Measurements from ENCODE around the gene ZKSCAN7.
"Not testable (repeated sequence)": the region's sequence is repeated elsewhere in the genome, so short reads cannot be mapped to it uniquely, and the experiment has no call there.

ZKSCAN7 gene

DNA sequence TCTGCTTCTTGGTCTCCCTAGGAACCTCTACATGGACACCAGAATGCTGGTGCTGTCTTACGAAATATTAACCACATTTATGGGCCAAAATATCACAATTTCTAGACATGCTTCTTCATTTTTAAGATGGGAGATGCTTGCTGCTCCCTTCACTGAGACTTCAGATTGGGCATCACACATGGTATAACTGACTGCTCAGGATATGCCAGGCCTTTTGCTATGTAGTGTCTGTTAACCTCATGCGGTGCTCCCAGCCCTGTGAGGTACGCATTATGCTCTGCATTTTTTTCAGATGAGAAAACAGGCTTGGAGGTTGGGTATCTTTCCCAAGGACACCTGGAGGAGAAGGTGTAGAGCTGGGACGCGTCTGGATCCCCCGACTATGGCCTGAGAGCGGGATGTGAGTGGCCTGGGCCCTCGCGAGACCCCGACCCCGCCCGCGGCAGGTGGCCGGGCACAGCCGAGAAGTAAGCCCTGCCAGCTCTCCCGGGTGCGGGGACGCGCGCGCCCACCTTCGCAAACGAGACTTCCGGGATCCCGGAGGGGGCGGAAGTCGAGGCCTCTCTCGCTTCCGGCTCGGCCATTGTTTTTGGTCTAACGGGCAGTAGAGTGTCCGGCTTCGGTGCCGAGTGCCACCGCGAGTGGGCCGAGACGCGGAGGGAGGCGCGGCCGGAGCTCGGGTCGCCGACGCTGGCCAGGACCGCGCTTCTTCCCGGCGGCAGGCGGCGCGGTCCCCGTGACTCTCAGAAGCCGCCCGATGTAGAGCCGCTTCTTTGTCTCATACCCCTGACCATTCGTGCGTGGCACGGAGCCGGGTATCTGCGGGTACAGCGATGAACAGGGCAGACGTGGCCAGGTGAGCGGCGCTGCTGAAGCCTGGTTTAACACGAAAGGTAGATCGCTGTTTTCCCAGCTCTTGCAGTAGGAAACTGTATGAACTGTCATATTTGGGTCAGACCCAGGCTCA lies at the start of gene ZKSCAN7:
Gene ZKSCAN7, plus strand, starts transcription at position 568 of the 967 bp plus-strand sequence. CDS start 1,855 bp downstream, outside the sequence.
- DNase-seq (ENCODE audit: extremely low spot score, insufficient read length, low read depth) (peak; percentile 48), FAIRE-seq (peak; percentile 63)

DNA sequence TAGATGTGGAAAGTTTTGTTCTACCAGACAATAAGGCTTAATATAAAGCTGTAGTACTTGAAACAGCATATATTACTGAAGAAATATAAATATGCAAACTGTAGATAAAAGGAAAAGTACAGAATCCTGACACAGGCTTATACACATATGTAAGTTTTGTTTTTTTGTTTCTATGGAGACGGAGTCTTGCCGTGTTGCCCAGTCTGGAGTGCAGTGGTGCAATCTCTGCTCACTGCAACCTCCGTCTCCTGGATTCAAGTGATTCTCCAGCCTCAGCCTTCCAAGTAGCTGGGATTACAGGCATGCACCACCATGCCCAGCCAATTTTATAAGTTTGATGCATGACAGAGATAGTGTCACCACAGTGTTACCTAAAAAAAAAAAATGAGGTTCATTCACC lies 48.4 kb upstream of the ZKSCAN7 start:
- no peak for FAIRE-seq
- DNase-seq (ENCODE audit: extremely low spot score, insufficient read length, low read depth) = no peak

DNA sequence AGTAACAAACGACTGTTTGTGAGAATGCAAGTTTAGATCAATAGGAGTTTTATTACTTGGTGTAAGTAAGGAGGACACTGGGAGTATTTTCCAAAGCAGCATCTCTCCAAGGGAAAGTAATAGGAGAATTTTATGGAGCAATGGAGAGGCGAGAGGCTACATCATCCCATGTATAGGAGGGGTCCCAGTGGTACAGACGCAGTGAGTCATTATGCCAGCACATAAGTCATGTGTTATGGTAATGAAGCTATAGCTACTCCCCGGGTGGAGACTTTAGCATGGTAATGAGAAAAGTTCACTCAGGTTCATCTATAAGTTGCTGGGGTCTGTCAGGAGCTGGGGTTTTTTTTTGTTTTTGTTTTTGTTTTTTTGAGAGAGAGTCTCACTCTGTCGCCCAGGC lies 48.0 kb upstream of the ZKSCAN7 start:
- no peak for DNase-seq (ENCODE audit: extremely low spot score, insufficient read length, low read depth)
- no peak for FAIRE-seq

DNA sequence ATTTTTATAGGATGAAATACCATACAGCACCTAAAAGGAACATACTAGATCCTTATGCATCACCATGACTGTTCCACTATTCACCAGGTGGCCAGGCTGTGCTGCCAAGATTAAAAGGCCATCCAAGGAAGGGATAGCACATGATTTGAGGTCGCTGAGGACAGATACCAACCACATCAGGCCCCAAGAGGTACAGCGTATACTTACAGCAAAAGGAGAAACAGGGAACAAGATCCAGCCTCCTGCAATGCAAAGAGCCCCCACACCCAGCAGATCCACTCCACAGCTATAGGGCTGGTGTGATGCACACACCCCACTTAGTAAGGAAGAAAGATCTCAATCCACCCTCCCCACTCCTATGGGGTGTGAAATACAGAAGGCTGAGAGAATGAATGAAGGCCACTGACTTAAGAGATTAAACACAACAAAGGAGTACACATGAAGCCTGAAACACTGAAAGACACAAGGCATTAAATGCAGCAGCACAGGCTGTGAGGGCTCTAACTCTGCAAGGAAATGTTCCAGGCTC lies 45.5 kb upstream of the ZKSCAN7 start:
- FAIRE-seq (no peak), DNase-seq (ENCODE audit: extremely low spot score, insufficient read length, low read depth) (no peak)

DNA sequence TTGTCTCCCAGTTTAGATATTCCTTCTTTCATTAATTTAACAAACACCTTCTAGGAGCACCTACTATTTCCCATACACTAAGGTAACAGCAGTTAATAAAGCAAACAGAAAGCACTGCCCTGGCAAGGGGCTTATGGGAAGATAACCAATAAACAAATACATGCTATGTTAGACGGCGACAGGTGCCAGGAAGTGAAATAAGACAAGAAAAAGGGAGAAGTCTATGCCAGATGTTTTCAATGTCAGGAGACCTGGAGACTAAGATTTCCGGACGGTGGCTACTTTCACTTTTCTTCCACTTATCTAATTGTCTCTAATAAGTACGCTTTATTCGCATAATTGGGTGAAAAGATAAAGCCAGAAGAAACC lies 45.0 kb upstream of the ZKSCAN7 start:
- DNase-seq (ENCODE audit: extremely low spot score, insufficient read length, low read depth) = no peak

DNA sequence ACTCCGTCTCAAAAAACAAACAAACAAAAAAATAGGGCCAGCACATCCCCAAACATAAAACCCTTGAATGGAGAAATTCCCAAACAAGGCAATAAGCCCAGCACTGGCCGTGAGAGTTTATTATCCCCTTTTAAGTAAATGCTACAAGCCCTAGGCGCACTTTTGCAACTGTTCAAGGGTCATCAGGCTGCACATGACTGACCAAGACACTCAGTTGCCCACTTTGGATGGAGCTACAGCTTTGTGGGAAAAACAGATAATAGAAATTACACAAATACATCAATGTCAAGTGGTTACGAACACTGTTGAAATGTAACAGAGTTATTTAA lies 43.8 kb upstream of the ZKSCAN7 start:
- no peak for DNase-seq (ENCODE audit: extremely low spot score, insufficient read length, low read depth)
- FAIRE-seq = no peak

More for the DNA sequence above, 45.0 kb upstream of the ZKSCAN7 start:
- FAIRE-seq = peak; percentile 66

DNA sequence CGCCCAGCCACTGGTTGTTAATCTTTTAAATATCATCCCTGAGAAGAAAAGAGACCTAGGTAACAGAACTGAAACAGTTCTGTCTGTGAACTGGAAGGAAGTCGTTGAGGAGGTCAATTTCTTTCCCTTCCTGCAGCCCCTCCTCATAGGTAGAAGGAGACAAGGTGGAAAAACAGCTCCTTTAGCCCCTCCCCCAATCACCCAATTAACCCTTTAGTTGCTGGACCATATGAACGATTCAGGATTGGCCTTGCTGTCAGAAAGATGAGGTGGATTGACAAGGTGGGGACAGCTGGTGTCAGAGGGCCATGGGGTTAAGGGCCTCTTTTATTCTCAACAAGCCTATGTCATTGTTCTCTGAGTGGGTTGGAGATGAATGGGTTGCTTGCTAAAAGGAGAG lies 41.5 kb upstream of the ZKSCAN7 start:
- FAIRE-seq (no peak), DNase-seq (ENCODE audit: extremely low spot score, insufficient read length, low read depth) (no peak)

DNA sequence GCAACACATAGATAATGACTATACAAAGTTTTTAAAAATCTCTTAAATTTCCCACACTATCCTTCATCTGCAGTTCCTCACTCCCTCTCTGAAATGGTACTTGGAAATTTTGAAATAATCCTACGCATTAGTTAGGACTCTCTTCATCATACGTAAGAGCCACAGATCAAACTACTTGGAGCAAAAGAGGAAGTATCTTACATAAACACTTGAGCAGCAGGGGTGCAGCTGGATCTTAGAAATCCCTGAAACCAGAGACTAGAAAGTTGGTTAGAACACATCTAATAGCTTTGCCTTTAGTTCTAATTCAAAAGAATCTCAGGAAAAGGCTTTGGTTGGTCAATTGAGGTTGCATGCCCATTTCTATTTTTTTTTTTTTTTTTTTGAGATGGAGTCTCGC lies 38.8 kb upstream of the ZKSCAN7 start:
- DNase-seq (ENCODE audit: extremely low spot score, insufficient read length, low read depth) = no peak
- no peak for FAIRE-seq

DNA sequence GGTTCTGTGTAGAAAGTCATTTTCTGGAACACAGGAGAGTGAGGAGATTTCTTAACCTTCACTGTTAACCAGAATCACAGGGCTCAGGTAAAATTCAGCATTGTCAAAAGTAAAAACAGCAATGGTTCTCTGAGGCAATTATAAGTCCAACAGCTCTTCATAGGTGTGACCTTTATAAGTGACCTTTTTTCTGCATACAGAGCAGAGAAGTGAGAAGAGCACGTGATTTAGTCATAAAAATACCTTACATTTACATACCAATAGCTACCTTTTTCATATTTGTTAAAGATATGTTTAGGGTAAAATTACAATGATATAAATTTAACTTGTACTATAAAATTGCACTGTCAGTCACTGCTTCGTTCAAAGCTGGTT lies 36.2 kb upstream of the ZKSCAN7 start:
- FAIRE-seq (no peak), DNase-seq (ENCODE audit: extremely low spot score, insufficient read length, low read depth) (no peak)

DNA sequence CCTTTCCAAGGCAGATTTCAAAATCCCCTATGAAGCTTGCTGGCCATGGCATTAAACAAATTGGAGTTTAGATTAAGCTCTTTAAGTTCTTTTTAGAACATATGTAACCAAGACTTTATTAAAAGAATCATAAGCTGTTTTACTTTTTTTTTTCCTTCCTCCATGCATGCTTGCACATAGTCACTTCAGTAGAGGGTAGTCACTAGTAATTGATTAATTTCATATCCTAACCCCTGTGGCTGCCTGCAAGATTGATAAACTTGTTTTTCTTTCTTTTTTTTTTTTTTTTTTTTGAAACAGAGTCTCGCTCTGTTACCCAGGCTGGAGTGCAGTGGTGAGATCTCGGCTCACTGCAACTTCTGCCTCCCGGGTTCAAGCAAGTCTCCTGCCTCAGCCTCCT lies 33.3 kb upstream of the ZKSCAN7 start:
- DNase-seq (ENCODE audit: extremely low spot score, insufficient read length, low read depth) = no peak
- FAIRE-seq = no peak

DNA sequence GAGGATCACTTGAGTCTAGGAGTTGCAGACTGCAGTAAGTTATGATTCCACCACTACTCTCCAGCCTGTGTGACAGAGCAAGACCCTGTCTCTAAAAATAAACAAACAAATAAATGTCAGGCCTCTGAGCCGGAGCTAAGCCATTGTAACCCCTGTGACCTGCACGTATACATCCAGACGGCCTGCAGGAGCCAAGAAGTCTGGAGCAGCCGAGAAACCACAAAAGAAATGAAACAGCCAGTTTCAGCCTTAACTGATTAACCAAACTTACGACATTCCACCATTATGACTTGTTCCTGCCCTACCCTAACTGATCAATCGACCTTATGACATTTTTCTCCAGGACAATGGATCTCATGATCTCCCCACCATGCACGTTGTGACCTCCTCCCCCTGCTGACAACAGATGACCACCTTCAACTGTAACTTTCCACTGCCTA lies 32.5 kb upstream of the ZKSCAN7 start:
- DNase-seq (ENCODE audit: extremely low spot score, insufficient read length, low read depth) (no peak), FAIRE-seq (peak; percentile 15)

DNA sequence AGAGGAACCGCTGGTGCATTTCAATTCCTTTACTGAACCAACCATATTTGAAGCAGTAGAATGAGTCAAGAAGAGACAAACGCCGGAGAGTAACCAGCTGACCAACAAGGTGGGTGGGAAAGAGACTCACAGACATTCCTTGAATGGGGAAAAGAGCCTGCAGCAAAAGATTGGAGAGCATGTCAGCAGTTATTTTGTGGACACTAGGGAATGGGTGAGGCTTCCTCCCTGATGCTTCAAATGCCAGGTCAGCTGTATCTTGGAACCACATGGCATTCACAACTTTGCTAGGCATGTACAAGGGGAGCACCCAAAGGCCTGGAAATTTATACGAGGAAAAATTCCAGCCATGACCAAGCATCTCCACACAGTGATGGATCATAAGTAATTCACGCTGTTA lies 29.9 kb upstream of the ZKSCAN7 start:
- no peak for DNase-seq (ENCODE audit: extremely low spot score, insufficient read length, low read depth)
- FAIRE-seq = no peak

DNA sequence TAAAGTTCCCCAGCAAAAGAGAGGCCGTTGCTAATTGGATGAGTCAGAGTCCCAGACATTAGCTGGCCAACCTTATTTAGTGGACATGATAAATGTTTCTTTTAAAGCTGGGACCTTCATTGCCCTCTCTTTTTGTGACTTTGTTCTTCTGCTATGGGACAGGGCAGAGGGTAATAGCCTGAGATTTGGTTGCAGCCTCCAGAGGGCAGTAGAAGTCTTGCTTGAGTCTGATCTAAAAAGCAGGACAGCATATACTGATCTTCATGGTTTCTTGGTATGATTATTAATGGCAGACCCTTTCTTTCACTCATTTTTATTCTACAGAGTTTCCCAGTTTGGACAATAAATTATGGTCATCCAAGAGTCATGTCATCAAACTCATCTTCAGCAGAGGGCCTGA lies 25.1 kb upstream of the ZKSCAN7 start:
- FAIRE-seq = no peak
- no peak for DNase-seq (ENCODE audit: extremely low spot score, insufficient read length, low read depth)

DNA sequence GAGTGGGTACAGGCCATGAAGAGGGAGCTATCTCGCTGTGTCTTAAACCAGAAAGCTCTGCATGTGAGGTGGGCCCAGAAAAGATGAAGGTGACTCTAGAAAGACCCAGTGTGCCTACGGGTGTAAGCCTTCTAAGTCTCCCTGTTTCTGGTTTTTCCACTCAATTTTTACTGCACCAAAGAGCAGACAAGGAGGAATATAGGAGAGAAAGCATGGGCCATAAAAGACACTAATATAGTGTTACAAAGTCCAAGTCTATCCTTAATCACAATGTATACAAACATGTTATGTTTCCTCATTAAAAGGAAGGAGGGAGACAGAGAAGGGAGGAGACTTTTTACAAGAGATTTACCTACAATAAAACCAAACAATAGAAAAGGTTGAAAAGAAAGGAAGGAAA lies 24.1 kb upstream of the ZKSCAN7 start:
- FAIRE-seq = no peak
- no peak for DNase-seq (ENCODE audit: extremely low spot score, insufficient read length, low read depth)

DNA sequence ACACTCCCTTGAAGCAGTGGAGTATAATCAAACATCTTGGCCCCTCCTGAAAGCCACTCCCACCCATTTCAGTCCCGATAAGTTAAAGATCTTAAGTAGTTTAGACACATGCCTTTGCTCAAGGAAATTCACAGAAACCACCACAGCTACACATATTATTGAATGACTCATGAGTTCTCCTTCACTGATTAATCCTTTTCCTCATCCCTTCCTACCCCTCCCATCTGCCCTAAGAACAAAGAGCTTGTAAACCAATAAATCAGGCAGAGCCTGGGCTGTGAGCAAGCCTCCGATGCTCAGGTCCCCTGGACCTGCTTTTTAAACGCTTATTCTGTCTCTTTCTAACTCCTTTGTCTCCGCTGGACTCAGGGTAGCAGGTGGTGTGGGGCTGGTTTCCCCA lies 20.3 kb upstream of the ZKSCAN7 start:
- not testable (repeated sequence) for DNase-seq (ENCODE audit: extremely low spot score, insufficient read length, low read depth); FAIRE-seq

DNA sequence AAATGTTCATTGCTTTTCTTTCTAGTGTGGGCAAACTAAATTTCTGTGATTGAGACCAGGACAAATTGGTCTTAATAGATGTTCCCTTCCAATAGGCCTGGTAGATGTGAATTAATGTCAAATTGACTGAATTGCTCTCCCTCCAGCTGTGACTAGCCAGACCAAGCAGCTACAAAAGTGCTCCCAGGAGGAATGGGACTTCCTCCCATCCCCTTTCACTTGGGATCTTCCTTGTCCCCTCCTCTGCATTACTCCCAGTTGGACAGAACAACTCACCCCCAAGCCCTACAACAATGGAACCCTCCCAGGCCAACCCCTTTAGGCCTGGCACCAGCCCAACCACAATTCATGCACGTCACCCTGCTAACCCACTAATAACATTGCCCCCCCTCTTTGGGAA lies 19.6 kb upstream of the ZKSCAN7 start:
- DNase-seq (ENCODE audit: extremely low spot score, insufficient read length, low read depth) (no peak), FAIRE-seq (no peak)

DNA sequence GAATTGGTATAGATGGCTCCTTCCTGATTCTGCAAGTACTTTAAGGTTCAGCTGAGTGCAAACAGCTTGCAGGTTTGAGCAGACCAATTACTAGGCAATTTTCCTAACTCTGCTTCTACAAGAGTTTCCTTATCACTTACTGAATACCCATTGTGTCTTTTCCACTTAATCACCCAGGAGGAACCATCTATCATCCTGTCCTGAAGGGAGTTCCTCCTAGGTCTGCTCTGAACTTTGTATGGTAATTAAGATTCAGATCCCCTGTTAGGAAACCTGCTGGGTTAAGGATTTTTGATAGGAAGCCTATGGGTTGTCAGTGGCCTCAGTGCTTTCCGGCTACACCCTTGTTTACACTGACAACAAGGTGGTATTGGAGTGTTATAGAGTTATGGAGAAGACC lies 10.2 kb upstream of the ZKSCAN7 start:
- DNase-seq (ENCODE audit: extremely low spot score, insufficient read length, low read depth); FAIRE-seq: not testable (repeated sequence)

DNA sequence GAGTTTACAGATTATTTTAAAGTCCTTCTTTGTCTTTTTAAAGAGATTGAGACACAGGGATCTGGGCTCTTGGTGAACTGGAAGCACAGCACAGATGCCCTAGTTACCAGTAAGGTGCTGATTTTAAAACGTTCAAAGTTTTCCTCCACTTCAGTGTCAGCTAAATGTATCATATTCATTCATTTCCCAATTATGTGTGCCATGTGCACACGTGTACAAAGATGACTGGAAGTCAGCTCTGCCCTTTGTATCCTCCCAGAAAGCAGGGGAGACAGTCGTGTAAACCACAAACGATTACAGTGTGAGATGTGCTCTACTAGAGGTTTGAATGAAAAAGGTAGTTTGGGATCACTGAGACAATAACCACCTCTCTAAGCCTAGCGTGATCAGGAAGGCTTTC lies 730 bp downstream of the ZKSCAN7 start:
- FAIRE-seq = no peak
- no peak for DNase-seq (ENCODE audit: extremely low spot score, insufficient read length, low read depth)

DNA sequence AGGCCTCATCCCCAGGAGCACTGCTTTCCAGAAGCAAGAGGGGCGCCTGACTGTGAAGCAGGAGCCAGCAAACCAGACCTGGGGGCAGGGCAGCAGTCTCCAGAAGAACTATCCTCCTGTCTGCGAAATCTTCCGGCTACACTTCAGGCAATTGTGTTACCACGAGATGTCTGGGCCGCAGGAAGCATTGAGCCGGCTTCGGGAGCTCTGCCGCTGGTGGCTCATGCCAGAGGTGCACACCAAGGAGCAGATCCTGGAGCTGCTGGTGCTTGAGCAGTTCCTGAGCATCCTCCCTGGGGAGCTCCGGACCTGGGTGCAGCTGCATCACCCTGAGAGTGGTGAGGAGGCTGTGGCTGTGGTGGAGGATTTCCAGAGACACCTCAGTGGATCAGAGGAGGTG lies 2.1 kb downstream of the ZKSCAN7 start:
- no peak for DNase-seq (ENCODE audit: extremely low spot score, insufficient read length, low read depth)
- no peak for FAIRE-seq

DNA sequence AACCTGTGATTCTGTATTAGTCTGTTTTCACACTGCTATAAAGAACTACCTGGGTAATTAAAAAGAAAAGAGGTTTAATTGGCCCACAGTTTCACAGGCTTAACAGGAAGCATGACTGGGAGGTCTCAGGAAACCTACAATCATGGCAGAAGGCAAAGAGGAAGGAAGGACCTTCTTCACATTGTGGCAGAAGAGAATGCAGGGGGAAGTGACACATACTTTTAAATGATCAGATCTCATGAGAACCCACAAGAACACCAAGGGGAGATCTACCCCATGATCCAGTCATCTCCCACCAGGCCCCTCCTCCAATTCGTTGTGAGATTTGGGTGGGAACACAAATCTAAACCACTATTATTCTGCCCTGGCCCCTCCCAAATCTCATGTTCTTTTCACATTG lies 6.1 kb downstream of the ZKSCAN7 start:
- FAIRE-seq (no peak), DNase-seq (ENCODE audit: extremely low spot score, insufficient read length, low read depth) (no peak)

DNA sequence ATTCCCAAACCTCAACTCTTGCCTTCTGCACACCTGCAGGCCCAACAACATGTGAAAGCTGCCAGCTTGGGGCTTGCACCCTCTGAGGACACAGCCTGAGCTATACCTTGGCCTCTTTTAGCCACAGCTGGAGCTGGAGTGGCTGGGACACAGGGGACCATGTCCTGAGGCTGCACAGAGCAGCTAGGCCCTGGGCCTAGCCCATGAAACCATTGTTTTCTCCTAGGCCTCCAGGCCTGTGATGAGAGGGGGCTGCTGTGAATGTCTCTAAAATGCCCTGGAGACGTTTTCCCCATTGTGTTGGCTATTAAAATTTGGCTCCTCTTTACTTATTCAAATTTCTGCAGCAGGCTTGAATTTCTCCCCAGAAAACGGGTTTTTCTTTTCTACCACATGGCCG lies 7.2 kb downstream of the ZKSCAN7 start:
- DNase-seq (ENCODE audit: extremely low spot score, insufficient read length, low read depth) (no peak), FAIRE-seq (no peak)

DNA sequence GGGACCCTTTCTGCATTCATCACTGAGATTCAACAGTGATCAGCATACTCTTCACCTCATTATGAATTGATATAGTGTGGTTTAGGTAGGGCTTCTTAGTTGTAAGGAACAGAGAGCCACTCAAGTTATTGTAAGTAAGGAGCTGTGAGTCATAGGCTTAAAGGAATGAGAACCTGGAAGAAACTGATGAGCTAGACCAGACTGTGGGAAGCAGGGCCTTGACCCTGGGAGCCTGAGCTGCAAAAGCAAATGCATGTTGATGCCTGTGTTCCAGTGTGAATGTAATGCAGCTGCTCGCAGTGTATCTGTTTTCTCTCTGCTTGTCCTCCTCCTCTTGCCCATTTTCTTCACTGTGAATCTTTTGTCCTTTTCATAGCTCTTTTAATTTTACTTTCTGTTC lies 13.6 kb downstream of the ZKSCAN7 start:
- DNase-seq (ENCODE audit: extremely low spot score, insufficient read length, low read depth) (no peak), FAIRE-seq (no peak)

Data from GM18507 (cell line).